Osteocyte (in vitro differentiated cells): Measurements from ENCODE around the gene TWIST2. TPM values are rescaled to one million over a fixed set of nuclear protein-coding genes. Genes with fewer than 3 reads are reported as not detected.

Source experiments
- DNase-seq: peaks from one replicate; pipeline ENCODE4 v3.0.0; 2021; ENCODE audit warnings: mixed read lengths; ENCODE audit not compliant: unreplicated experiment; ENCODE audit errors: extremely low spot score
- H3K27ac Mint-ChIP-seq: one replicate; pipeline ENCODE4 v1.8.0; 2021; ENCODE audit warnings: mild to moderate bottlenecking, mixed read lengths; ENCODE audit not compliant: unreplicated experiment
- H3K27me3 Mint-ChIP-seq: one replicate; pipeline ENCODE4 v1.8.0; 2021; ENCODE audit warnings: mixed read lengths; ENCODE audit not compliant: unreplicated experiment
- H3K36me3 Mint-ChIP-seq: one replicate; pipeline ENCODE4 v1.8.0; 2021; ENCODE audit warnings: mixed read lengths; ENCODE audit not compliant: unreplicated experiment
- H3K4me1 Mint-ChIP-seq: one replicate; pipeline ENCODE4 v1.8.0; 2021; ENCODE audit warnings: mixed read lengths; ENCODE audit not compliant: unreplicated experiment
- H3K4me3 Mint-ChIP-seq: one replicate; pipeline ENCODE4 v1.8.0; 2021; ENCODE audit warnings: mild to moderate bottlenecking, moderate library complexity, mixed read lengths; ENCODE audit not compliant: unreplicated experiment
- H3K9me3 Mint-ChIP-seq: one replicate; pipeline ENCODE4 v1.8.0; 2021; ENCODE audit warnings: mixed read lengths; ENCODE audit not compliant: unreplicated experiment
- total RNA-seq: library from RNA; stranded (reverse); gene quantifications from 2 replicates; pipeline ENCODE4 v1.2.1, GENCODE V29; 2021
- TF ChIP-seq, protein P1 (sequence below): fragments of 200-600 bp; sonication (generic); IDR thresholded peaks from 2 replicates; pipeline ENCODE4 v1.5.0; 2021; ENCODE audit warnings: antibody characterized with exemption, mild to moderate bottlenecking, moderate library complexity

Gene TWIST2
- total RNA-seq, 1 donor from 2014 or later, result 6.0 TPM

DNA sequence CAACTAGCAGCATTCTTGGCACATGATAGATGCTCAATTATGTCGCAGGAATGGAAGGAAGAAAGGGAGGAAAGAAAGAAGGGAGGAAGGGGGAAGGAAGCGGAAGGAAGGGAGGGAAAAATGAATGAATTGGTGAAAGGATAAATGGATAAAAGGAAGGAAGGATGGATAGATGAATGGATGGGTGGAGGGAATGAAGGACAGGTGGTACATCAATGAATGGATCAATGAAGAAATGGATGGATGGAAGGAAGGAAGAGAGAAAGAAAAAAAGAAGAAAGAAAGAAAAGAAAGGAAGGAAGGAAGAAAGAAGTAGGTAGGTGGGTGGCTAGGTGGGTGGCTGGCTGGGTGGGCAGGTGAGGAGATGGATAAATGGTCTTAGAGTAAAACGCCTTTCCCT lies 56.8 kb downstream of the TWIST2 start:
- Mint-ChIP-seq H3K27ac (no peak overlapping the region), H3K36me3 (no peaks in the 10 kb centered on the region), H3K4me3 (no peak overlapping the region), H3K4me1 (peaks cover 17% of the 10 kb centered on the region), H3K9me3 (no peaks in the 10 kb centered on the region), H3K27me3 (no peaks in the 10 kb centered on the region)
- TF ChIP-seq, protein P1, sequence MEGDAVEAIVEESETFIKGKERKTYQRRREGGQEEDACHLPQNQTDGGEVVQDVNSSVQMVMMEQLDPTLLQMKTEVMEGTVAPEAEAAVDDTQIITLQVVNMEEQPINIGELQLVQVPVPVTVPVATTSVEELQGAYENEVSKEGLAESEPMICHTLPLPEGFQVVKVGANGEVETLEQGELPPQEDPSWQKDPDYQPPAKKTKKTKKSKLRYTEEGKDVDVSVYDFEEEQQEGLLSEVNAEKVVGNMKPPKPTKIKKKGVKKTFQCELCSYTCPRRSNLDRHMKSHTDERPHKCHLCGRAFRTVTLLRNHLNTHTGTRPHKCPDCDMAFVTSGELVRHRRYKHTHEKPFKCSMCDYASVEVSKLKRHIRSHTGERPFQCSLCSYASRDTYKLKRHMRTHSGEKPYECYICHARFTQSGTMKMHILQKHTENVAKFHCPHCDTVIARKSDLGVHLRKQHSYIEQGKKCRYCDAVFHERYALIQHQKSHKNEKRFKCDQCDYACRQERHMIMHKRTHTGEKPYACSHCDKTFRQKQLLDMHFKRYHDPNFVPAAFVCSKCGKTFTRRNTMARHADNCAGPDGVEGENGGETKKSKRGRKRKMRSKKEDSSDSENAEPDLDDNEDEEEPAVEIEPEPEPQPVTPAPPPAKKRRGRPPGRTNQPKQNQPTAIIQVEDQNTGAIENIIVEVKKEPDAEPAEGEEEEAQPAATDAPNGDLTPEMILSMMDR, result no peak
- DNase-seq, result no peak

DNA sequence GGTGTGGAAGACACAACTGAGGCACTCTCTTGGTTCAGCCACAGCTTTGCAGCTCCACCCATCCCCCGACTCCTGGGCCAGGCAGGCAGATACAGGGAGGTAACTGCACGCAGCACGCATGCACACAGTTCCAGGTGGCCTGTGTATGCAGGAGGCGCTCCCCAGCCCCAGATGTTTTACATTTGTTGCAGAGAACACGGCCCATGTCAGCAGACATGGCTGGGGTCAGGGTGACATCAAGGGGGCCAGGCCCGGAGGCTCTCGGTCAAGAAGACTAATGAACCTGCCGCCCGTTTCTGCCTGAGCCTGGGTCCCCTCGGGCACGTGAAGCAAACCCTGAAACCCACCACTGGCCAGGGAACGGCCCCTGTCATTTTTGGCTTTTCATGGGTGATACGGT lies 57.3 kb downstream of the TWIST2 start:
- no peak overlapping the region for H3K4me3 Mint-ChIP-seq
- no peak overlapping the region for H3K27ac Mint-ChIP-seq
- TF ChIP-seq, protein P1, result no peak
- H3K9me3 Mint-ChIP-seq, result no peaks in the 10 kb centered on the region
- no peaks in the 10 kb centered on the region for H3K27me3 Mint-ChIP-seq
- H3K36me3 Mint-ChIP-seq, result no peaks in the 10 kb centered on the region
- H3K4me1 Mint-ChIP-seq, result peaks cover 18% of the 10 kb centered on the region
- DNase-seq, result no peak

DNA sequence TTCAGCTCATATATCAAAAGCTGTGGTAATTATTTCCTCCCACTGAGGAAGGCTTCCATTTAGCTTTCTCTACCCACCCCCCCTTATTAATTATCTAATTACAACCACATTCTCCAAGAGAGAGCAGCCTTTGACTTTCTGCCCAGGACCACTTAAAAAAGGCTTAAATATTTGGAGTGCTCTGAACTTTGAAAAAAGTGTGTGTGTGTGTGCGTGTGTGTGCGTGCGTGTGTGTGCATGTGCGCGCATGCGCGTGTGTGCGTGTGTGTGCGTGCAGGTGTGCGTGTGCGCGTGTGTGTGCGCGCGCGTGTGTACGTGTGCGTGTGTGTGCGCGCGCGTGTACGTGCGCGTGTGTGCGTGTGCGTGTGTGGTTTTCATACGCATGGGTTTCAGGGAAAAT lies 57.8 kb downstream of the TWIST2 start:
- no peaks in the 10 kb centered on the region for H3K9me3 Mint-ChIP-seq
- H3K27ac Mint-ChIP-seq, result no peak overlapping the region
- no peaks in the 10 kb centered on the region for H3K27me3 Mint-ChIP-seq
- no peak for DNase-seq
- peaks cover 16% of the 10 kb centered on the region for H3K4me1 Mint-ChIP-seq
- H3K36me3 Mint-ChIP-seq, result no peaks in the 10 kb centered on the region
- TF ChIP-seq, protein P1, result no peak
- H3K4me3 Mint-ChIP-seq, result no peak overlapping the region

DNA sequence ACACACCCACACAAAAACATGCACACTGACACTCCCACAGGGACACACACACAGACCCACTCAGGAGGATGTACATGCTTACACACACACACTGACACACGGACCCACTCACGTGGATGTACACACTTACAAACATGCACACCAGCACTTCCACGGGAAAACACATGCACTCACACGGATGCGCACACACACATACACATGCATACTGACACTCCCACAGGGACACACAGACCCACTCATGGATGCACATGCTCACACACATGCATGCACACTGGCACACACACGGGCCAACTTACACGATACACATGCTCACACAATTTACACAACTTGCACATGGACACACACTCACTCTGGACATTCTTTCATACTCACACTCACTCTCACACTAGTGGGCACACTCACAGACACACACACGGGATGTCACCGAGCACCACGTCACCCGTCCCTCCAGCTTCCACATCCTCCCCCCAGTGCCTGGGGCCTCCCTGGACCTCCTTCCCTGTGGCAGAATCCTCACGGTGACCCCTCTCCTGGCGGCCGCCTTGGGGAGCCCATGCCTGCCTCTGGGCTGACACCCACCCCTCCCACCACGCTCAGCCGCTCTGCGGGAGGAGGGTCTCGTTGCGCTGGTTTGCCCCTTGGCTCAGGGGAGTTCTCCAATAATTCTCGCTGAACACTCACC lies 58.5 kb downstream of the TWIST2 start:
- TF ChIP-seq, protein P1, result no peak
- Mint-ChIP-seq H3K27ac (no peak overlapping the region), H3K4me1 (peaks cover 8% of the 10 kb centered on the region), H3K9me3 (no peaks in the 10 kb centered on the region), H3K27me3 (no peaks in the 10 kb centered on the region), H3K36me3 (no peaks in the 10 kb centered on the region), H3K4me3 (no peak overlapping the region)
- no peak for DNase-seq

DNA sequence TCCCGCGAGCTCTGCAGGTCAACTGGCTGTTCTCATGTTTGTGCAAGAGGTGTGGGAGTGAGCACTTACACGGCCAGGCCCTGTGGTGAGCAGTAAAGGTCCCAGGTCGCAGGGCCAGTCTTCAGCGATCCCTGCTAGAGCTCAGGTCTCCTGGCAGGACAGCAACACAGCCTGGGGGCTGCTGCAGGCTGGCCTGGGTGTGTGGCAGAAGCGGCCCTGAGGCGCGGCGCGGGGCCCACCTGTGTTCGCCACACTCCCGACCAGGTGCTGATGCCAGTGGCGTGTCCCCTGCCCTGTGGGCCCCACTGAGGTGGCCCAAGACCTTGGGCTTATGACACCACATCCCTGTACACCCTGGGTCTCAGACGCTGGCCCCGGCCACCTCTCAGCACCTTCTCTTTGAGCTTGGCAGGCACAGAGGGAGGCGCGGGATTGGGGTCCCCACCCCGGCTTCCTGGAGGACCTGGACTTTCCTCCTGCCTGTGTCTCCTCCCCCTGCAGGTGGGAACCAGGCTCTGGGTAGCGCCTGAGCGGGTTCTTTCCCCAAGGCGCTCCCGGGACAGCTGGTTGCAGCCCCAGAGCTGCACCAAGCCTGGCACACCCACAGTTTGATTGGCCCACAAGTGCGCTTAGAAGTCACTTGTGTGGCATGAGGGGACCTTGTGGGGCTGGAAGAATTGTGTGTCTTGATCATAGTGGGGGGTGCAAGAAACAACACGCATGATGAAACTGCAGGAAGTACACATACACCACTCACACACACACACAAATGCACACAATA lies 59.2 kb downstream of the TWIST2 start:
- H3K9me3 Mint-ChIP-seq, result no peaks in the 10 kb centered on the region

More for the DNA sequence above, 59.2 kb downstream of the TWIST2 start:
- Mint-ChIP-seq H3K4me3 (no peak overlapping the region), H3K36me3 (no peaks in the 10 kb centered on the region), H3K4me1 (peaks cover 6% of the 10 kb centered on the region), H3K27me3 (no peaks in the 10 kb centered on the region), H3K27ac (no peak overlapping the region)
- DNase-seq, result no peak
- TF ChIP-seq, protein P1, result no peak
